Measurements from ENCODE around the gene DAPK1. TPM values are rescaled to one million over a fixed set of nuclear protein-coding genes. Genes with fewer than 3 reads are reported as not detected.
"Not testable (repeated sequence)": the region's sequence is repeated elsewhere in the genome, so short reads cannot be mapped to it uniquely, and the experiment has no call there.

DAPK1 gene
- total and polyA plus RNA-seq, 12 donors, result 5.4 to 44.6 (median 21.3) TPM

GRCh38 chr9:87741326-87741725 is 243.7 kb downstream of the DAPK1 start:
- 33 to 39% (median 39%) methylated on average over 4 of the region's 4 CpGs for WGBS, 4 donors
- DNase-seq, result no peak
- Histone ChIP-seq H3K27me3 (peaks cover 7% of the 10 kb centered on the region), H3K36me3 (replicated peaks in 1 of 2) (no peaks in the 10 kb centered on the region), H3K9me3 (replicated peaks in 1 of 3) (no peaks in the 10 kb centered on the region), H3K27ac (no peak overlapping the region), H3K4me3 (no peak overlapping the region), H3K4me1 (replicated peaks in 1 of 2) (no peaks in the 10 kb centered on the region)
- TF ChIP-seq, protein P1, sequence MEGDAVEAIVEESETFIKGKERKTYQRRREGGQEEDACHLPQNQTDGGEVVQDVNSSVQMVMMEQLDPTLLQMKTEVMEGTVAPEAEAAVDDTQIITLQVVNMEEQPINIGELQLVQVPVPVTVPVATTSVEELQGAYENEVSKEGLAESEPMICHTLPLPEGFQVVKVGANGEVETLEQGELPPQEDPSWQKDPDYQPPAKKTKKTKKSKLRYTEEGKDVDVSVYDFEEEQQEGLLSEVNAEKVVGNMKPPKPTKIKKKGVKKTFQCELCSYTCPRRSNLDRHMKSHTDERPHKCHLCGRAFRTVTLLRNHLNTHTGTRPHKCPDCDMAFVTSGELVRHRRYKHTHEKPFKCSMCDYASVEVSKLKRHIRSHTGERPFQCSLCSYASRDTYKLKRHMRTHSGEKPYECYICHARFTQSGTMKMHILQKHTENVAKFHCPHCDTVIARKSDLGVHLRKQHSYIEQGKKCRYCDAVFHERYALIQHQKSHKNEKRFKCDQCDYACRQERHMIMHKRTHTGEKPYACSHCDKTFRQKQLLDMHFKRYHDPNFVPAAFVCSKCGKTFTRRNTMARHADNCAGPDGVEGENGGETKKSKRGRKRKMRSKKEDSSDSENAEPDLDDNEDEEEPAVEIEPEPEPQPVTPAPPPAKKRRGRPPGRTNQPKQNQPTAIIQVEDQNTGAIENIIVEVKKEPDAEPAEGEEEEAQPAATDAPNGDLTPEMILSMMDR (IDR thresholded peaks at IDR 0.05), result no peak
- intact Hi-C loops (cut with DNase I), result no loop called here

DNA sequence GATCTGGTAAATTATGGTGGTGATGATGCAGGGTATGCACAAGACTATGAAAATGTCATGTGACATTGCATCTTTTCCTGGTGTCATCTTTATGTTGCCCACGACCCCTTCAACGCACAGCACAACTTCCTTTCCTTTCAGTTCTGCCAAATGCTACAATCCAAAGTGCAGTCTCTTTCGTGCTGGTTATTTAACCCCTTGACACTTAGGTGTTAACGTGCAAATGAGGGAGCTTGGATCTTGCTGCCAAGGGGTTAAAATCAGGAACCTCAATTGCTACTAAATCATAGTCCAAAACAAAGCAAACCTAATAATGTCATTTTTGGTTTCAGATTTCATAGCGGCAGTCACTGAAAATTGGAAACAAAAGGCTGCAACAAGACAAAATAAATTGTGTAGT is 244.2 kb downstream of the DAPK1 start:
- intact Hi-C loops (cut with DNase I), result no loop called here
- Histone ChIP-seq H3K27me3 (peaks cover 7% of the 10 kb centered on the region), H3K4me1 (replicated peaks in 1 of 2) (no peaks in the 10 kb centered on the region), H3K27ac (no peak overlapping the region), H3K4me3 (no peak overlapping the region), H3K9me3 (replicated peaks in 1 of 3) (no peaks in the 10 kb centered on the region), H3K36me3 (replicated peaks in 1 of 2) (no peaks in the 10 kb centered on the region)
- TF ChIP-seq, protein P1 (IDR thresholded peaks at IDR 0.05), result no peak
- no peak for TF ChIP-seq POLR2A (IDR thresholded peaks at IDR 0.05)
- DNase-seq, result no peak
- WGBS, 4 donors, result 7 to 14% (median 12%) methylated on average over 5 of the region's 5 CpGs

DNA sequence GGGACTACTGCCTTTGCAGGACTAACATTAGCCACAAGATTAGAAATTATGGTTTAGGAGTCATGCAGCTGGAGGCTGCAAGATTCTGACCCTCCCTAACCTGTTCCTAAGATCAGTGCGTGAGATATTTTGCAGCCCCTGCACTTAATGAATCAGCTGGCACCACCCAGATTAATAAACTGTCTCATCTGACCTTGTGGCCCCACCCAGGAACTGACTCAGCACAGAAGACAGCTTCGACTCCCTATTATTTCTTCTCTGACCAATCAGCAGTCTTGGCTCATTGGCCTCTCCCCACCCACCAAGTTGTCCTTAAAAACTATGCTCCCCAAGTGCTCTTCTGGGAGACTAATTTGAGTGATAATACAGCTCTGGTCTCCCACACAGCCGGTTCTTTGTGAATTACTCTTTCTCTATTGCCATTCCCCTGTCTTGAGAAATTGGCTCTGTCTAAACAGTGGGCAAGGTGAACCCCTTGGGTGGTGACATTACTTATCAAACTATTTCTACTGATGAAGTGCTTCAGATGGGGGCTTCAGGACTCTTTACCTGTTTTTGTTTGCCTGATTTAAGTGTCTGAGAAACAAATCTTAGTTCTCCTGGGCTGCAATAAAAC is 245.3 kb downstream of the DAPK1 start:
- 61 to 84% (median 74%) methylated on average over 3 of the region's 3 CpGs for WGBS, 4 donors
- intact Hi-C loops (cut with DNase I), result no loop called here
- H3K27me3 ChIP-seq, result peaks cover 7% of the 10 kb centered on the region
- H3K4me3 ChIP-seq, result no peak overlapping the region
- no peak for DNase-seq
- no peaks in the 10 kb centered on the region for H3K9me3 ChIP-seq (replicated peaks in 1 of 3)
- H3K36me3 ChIP-seq (replicated peaks in 1 of 2), result no peaks in the 10 kb centered on the region
- H3K4me1 ChIP-seq (replicated peaks in 1 of 2), result no peaks in the 10 kb centered on the region
- TF ChIP-seq POLR2A (IDR thresholded peaks at IDR 0.05), result no peak
- TF ChIP-seq, protein P1 (IDR thresholded peaks at IDR 0.05), result no peak
- H3K27ac ChIP-seq, result no peak overlapping the region

DNA sequence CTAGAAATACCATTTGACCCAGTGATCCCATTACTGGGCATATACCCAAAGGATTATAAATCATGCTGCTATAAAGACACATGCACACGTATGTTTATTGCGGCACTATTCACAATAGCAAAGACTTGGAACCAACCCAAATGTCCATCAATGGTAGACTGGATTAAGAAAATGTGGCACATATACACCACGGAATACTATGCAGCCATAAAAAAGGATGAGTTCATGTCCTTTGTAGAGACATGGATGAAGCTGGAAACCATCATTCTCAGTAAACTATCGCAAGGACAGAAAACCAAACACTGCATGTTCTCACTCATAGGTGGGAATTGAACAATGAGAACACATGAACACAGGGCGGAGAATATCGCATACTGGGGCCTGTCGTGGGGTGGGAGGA is 246.6 kb downstream of the DAPK1 start:
- intact Hi-C loops (cut with DNase I); H3K9me3 ChIP-seq (replicated peaks in 1 of 3); H3K27ac ChIP-seq; DNase-seq; H3K4me3 ChIP-seq; H3K36me3 ChIP-seq (replicated peaks in 1 of 2); H3K27me3 ChIP-seq; H3K4me1 ChIP-seq (replicated peaks in 1 of 2): not testable (repeated sequence)
- WGBS, 4 donors, result 89 to 92% (median 90%) methylated on average over 5 to 7 of the region's 7 CpGs

- 55 to 61% (median 60%) methylated on average over 4 of the region's 4 CpGs for WGBS, 4 donors
- Histone ChIP-seq H3K36me3 (replicated peaks in 1 of 2) (no peaks in the 10 kb centered on the region), H3K4me1 (replicated peaks in 1 of 2) (no peaks in the 10 kb centered on the region), H3K27me3 (no peaks in the 10 kb centered on the region), H3K4me3 (no peak overlapping the region), H3K9me3 (replicated peaks in 1 of 3) (no peaks in the 10 kb centered on the region), H3K27ac (no peak overlapping the region)
- DNase-seq, result no peak
- TF ChIP-seq, protein P1 (IDR thresholded peaks at IDR 0.05), result no peak
- intact Hi-C loops (cut with DNase I), result no loop called here
Observed at GRCh38 chr9:87746186-87746585, 248.5 kb downstream of the DAPK1 start.

Measured in adrenal gland (tissue), 12 donors.